ENCODE results near the gene LCAT.
A peak's percentile ranks its signal among the peaks of the same experiment; 100 is the strongest.
"Not testable (repeated sequence)": the region's sequence is repeated elsewhere in the genome, so short reads cannot be mapped to it uniquely, and the experiment has no call there.

The LCAT gene
- 0.13 to 2.0 (median 1.1) reads per million in 18 experiments for total RNA-seq

- DNase-seq: no peak
Measured at GRCh38 chr16:67943619-67944504, at the start of gene LCAT. TSS of gene LCAT (minus strand) at chr16:67944120. CDS start at chr16:67944101, 19 bp downstream.

- peak; percentile 89 to 94 for DNase-seq
Measured at GRCh38 chr16:67993207-67994039, 49.5 kb upstream of the LCAT start.

GRCh38 chr16:67992661-67993206 lies 48.8 kb upstream of the LCAT start:
- no peak for DNase-seq

GRCh38 chr16:67990018-67990386 lies 46.1 kb upstream of the LCAT start:
- DNase-seq: no peak

GRCh38 chr16:67989322-67990017 lies 45.5 kb upstream of the LCAT start:
- DNase-seq: no peak

GRCh38 chr16:67988675-67989074 lies 44.8 kb upstream of the LCAT start:
- no peak for DNase-seq

- no peak for DNase-seq
Measured at GRCh38 chr16:67987460-67988160, 43.7 kb upstream of the LCAT start.

- DNase-seq: no peak
Measured at GRCh38 chr16:67986949-67987348, 43.0 kb upstream of the LCAT start.

- no peak for DNase-seq
Measured at GRCh38 chr16:67982011-67982696, 38.2 kb upstream of the LCAT start.

GRCh38 chr16:67979955-67980678 lies 36.2 kb upstream of the LCAT start, which contains the start of gene DPEP3:
TSS of gene DPEP3 (minus strand) at chr16:67980499. CDS start at chr16:67980380, 119 bp downstream.
- no peak for DNase-seq

GRCh38 chr16:67977469-67978227 lies 33.7 kb upstream of the LCAT start:
- no peak for DNase-seq

- no peak for DNase-seq
Measured at GRCh38 chr16:67977005-67977404, 33.1 kb upstream of the LCAT start.

GRCh38 chr16:67976205-67976604 lies 32.3 kb upstream of the LCAT start:
- DNase-seq: no peak

GRCh38 chr16:67975321-67976105 lies 31.6 kb upstream of the LCAT start:
- no peak for DNase-seq

- DNase-seq: not testable (repeated sequence)
Measured at GRCh38 chr16:67972285-67972684, 28.4 kb upstream of the LCAT start.

GRCh38 chr16:67971111-67971510 lies 27.2 kb upstream of the LCAT start:
- DNase-seq: no peak

- DNase-seq: peak in 1 of 2 donors; percentile 3
Measured at GRCh38 chr16:67969254-67970039, 25.5 kb upstream of the LCAT start.

Data from inflammatory macrophage (primary cell).